HG02763 (cell line): ENCODE data around the gene GFPT1.

ENCODE experiments used
- ATAC-seq: cut with Tn5 transposase; IDR thresholded peaks from one replicate; pipeline ENCODE4 v1.9.1; 2021; ENCODE audit warnings: mild to moderate bottlenecking, moderate library complexity; ENCODE audit not compliant: unreplicated experiment

The GFPT1 gene

GRCh38 chr2:69296421-69296820, 90.6 kb downstream of the GFPT1 start:
- no peak for ATAC-seq

- no peak for ATAC-seq
Measured at GRCh38 chr2:69292256-69292655, 94.8 kb downstream of the GFPT1 start.

GRCh38 chr2:69291721-69292120, 95.3 kb downstream of the GFPT1 start:
- no peak for ATAC-seq

- ATAC-seq: no peak
Measured at GRCh38 chr2:69291004-69291650, 95.9 kb downstream of the GFPT1 start.

- no peak for ATAC-seq
Measured at GRCh38 chr2:69288429-69288828, 98.6 kb downstream of the GFPT1 start.

DNA sequence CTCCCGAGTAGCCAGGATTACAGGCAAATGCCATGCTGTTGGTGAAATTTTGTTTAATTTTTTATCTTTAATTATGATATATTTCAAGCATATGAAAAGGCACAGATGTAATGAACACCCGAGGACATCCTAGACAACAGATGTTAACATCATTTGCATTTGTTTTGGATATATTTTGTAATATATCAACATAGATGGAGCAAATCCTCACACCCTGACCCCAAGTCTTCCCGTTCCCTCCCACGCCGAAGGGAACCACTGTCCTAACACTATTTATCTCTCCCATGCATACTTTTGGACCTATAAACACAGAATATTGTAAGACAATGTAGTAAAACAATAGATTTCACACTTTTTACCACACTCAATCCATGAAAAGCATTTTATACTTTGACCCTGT, 99.5 kb downstream of the GFPT1 start:
- ATAC-seq: no peak

DNA sequence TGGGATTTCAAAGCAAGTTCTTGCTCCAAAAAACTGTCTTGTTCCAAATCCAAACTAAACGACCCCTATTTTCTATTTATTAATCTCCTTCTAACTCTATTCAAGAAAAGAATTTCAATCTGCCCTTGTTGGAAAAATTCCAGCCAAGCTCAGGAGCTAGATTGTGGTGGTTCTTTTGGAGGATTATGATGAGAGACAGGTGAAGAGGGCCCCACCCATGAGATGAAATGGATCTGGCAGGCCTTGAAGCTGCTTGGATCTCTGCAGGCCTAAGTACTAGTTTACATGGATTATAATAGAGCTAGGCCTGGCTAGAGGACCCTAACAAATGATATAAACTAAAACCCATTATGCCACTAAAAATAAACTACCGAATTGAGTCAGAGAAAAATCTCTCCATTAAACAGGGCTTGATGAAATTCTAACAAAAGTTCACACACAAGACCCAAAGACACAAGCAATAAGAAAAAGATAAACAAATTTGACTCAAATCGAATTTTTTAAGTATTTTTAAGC, 101.6 kb downstream of the GFPT1 start:
- ATAC-seq: no peak

GRCh38 chr2:69280796-69281412, 106.1 kb downstream of the GFPT1 start:
- ATAC-seq: no peak

DNA sequence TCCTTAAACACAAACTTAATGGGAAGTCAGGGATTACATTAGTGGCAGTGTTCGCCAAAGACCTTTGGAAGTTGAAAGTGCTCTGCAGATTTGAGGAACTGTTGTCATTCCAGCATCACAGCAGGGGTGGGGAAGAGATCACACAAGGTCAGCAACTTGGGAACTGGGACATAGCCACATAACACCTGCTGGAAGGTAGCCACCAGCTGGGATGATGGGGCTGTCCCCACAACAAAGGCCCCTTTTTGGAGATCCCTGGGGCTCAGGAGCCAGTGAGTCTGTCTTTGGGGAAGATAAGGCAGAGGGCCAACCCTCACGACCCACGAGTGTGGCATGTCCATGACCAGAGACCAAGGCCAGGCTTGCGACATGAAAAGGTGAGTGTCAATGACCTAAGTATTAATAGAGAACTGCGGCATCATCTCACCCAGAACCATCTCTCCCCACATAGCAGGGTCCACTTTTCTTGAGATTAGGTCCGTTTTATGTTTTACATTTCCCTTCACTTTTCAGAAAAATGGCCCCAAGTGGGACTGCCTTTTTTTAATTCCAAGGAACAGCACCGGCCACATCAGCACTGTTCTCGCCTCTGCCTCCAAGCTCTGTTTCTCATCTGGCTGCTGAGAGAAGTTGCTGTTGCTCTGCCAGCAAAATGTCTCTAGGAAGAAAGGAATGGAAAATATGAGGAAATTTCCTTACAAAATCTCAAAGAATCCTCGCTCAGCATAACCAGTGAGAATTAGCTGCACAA, 106.9 kb downstream of the GFPT1 start:
- ATAC-seq: no peak

DNA sequence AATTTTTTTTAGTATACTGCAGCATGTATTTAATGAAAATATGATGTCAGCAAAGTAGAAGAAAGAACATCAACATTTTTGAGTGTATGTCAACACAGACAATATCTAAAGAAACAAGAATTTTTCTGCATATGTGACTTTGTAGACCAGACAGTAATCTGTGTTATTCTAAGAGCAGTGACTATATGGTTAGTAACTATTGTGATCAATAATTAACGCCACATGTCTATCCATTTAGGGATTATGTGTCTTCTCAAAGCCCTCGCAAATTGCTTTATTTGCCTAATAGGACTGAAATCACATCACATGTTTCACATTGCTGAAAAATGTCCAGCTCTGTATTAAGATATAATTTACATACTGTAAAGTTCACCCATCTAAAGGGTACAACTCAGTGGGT, 107.8 kb downstream of the GFPT1 start:
- no peak for ATAC-seq

- ATAC-seq: no peak
Measured at GRCh38 chr2:69278366-69278765, 108.7 kb downstream of the GFPT1 start.

DNA sequence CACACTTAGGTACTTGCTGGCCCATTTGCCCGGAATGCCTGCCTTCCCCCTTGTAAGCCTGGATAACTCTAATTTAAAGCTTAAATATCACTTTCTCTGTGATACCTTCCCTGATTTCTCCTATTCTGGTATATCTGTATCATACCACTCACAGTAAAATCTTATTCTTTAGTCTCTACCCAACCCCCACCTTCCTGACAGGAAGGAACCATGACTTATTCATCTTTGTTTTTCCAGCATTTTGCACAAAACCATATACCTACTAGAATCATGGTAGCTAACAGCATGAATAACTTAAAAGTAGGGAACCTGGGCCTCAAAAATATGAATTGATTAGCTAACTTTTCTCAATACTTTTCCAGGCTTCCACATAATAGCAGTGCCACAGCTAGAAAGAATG, 111.5 kb downstream of the GFPT1 start:
- no peak for ATAC-seq

GRCh38 chr2:69272803-69273471, 114.1 kb downstream of the GFPT1 start:
- ATAC-seq: no peak

DNA sequence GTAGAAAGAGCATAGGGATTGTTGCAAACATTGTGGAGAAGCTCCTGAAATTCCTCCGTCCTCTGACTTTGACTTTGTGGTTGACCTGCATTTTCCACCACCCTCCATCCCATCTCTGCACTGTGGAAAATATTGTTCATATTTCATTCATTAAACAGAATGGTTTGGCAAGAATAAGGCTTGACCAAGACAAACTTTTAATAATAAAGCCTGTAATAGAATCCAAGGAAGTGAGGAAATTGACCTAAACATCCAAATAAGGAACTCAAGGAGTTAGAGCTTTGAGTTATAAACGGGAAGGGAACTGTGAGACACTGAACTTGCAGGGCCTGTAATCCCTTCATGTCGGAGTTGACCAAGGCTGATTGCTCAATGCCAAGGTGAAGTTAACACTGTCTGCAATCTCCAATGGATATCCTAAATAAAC, 115.2 kb downstream of the GFPT1 start:
- no peak for ATAC-seq
